Osteocyte (in vitro differentiated cells): ENCODE measurements around the gene PCSK6. TPM values are rescaled to one million over a fixed set of nuclear protein-coding genes. Genes with fewer than 3 reads are reported as not detected.

Experiments
- DNase-seq: peaks from one replicate; pipeline ENCODE4 v3.0.0; 2021; ENCODE audit warnings: mixed read lengths; ENCODE audit not compliant: unreplicated experiment; ENCODE audit errors: extremely low spot score
- H3K27ac Mint-ChIP-seq: one replicate; pipeline ENCODE4 v1.8.0; 2021; ENCODE audit warnings: mild to moderate bottlenecking, mixed read lengths; ENCODE audit not compliant: unreplicated experiment
- H3K27me3 Mint-ChIP-seq: one replicate; pipeline ENCODE4 v1.8.0; 2021; ENCODE audit warnings: mixed read lengths; ENCODE audit not compliant: unreplicated experiment
- H3K36me3 Mint-ChIP-seq: one replicate; pipeline ENCODE4 v1.8.0; 2021; ENCODE audit warnings: mixed read lengths; ENCODE audit not compliant: unreplicated experiment
- H3K4me1 Mint-ChIP-seq: one replicate; pipeline ENCODE4 v1.8.0; 2021; ENCODE audit warnings: mixed read lengths; ENCODE audit not compliant: unreplicated experiment
- H3K4me3 Mint-ChIP-seq: one replicate; pipeline ENCODE4 v1.8.0; 2021; ENCODE audit warnings: mild to moderate bottlenecking, moderate library complexity, mixed read lengths; ENCODE audit not compliant: unreplicated experiment
- H3K9me3 Mint-ChIP-seq: one replicate; pipeline ENCODE4 v1.8.0; 2021; ENCODE audit warnings: mixed read lengths; ENCODE audit not compliant: unreplicated experiment
- CTCF ChIP-seq: fragments of 200-600 bp; sonication (generic); IDR thresholded peaks from 2 replicates; pipeline ENCODE4 v1.5.0; 2021; ENCODE audit warnings: antibody characterized with exemption, mild to moderate bottlenecking, moderate library complexity
- total RNA-seq: library from RNA; stranded (reverse); gene quantifications from 2 replicates; pipeline ENCODE4 v1.2.1, GENCODE V29; 2021

The PCSK6 gene
- total RNA-seq, 1 donor from 2014 or later = 0.43 TPM

- TF ChIP-seq CTCF = no peak
- Mint-ChIP-seq H3K27me3 (peaks cover 12% of the 10 kb centered on the region), H3K4me3 (no peak overlapping the region), H3K27ac (no peak overlapping the region), H3K4me1 (no peaks in the 10 kb centered on the region), H3K9me3 (no peaks in the 10 kb centered on the region), H3K36me3 (no peaks in the 10 kb centered on the region)
- DNase-seq = peak; percentile 78
Measured at GRCh38 chr15:101502572-101503295, 13.2 kb upstream of the PCSK6 start.

- Mint-ChIP-seq H3K36me3 (no peaks in the 10 kb centered on the region), H3K4me3 (no peak overlapping the region), H3K9me3 (no peaks in the 10 kb centered on the region), H3K27ac (no peak overlapping the region), H3K4me1 (no peaks in the 10 kb centered on the region), H3K27me3 (peaks cover 15% of the 10 kb centered on the region)
- TF ChIP-seq CTCF = peak; percentile 46
- peak; percentile 83 for DNase-seq
Measured at GRCh38 chr15:101501703-101502373, 12.3 kb upstream of the PCSK6 start.

- Mint-ChIP-seq H3K27ac (no peak overlapping the region), H3K4me3 (no peak overlapping the region), H3K9me3 (no peaks in the 10 kb centered on the region), H3K4me1 (no peaks in the 10 kb centered on the region), H3K27me3 (peaks cover 23% of the 10 kb centered on the region), H3K36me3 (no peaks in the 10 kb centered on the region)
- no peak for TF ChIP-seq CTCF
- DNase-seq = peak; percentile 63
Measured at GRCh38 chr15:101500865-101501551, 11.5 kb upstream of the PCSK6 start.

GRCh38 chr15:101499863-101500713 lies 10.6 kb upstream of the PCSK6 start:
- Mint-ChIP-seq H3K27ac (no peak overlapping the region), H3K27me3 (peaks cover 32% of the 10 kb centered on the region), H3K9me3 (no peaks in the 10 kb centered on the region), H3K36me3 (no peaks in the 10 kb centered on the region), H3K4me1 (no peaks in the 10 kb centered on the region), H3K4me3 (no peak overlapping the region)
- TF ChIP-seq CTCF = no peak
- DNase-seq = peak; percentile 62
